GM19328 (cell line): ENCODE results near the gene ALLC.
"Not testable (repeated sequence)": the region's sequence is repeated elsewhere in the genome, so short reads cannot be mapped to it uniquely, and the experiment has no call there.

Experiments
- ATAC-seq: cut with Tn5 transposase; IDR thresholded peaks from one replicate; pipeline ENCODE4 v1.9.1; 2021; ENCODE audit warnings: mild to moderate bottlenecking, moderate library complexity; ENCODE audit not compliant: unreplicated experiment

ALLC gene

GRCh38 chr2:3626118-3626811, 31.7 kb upstream of the ALLC start:
- no peak for ATAC-seq

DNA sequence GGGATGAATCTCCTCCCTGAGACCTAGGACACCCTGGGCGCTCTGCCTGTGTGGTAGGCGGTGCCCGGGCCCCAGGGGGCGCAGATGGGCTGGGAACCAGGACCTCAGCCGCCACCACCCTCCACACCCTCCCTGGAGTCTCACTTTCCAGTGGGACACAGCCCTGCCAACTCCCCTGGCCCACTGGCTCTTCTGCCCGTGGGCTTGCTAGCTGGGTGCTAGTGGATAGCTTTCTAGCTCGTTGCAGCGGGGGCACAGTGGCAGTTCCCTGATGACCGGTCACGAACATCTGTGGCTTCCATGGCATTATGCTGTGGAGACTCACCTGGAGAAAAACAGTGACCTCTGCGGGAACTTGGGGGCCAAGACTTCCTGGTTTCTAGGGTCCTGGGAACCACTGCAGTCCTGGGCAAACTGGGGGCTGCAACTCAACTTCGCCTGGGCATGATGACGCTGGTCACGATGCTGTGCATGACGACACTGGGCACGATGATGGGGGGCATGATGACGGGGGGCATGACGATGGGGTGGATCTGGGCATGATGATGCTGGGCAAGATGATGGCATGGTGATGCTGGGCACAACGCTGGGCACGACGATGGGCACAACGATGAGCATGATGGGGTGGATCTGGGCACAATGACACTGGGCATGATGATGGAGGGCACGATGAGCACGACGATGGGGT, 31.0 kb upstream of the ALLC start:
- no peak for ATAC-seq

DNA sequence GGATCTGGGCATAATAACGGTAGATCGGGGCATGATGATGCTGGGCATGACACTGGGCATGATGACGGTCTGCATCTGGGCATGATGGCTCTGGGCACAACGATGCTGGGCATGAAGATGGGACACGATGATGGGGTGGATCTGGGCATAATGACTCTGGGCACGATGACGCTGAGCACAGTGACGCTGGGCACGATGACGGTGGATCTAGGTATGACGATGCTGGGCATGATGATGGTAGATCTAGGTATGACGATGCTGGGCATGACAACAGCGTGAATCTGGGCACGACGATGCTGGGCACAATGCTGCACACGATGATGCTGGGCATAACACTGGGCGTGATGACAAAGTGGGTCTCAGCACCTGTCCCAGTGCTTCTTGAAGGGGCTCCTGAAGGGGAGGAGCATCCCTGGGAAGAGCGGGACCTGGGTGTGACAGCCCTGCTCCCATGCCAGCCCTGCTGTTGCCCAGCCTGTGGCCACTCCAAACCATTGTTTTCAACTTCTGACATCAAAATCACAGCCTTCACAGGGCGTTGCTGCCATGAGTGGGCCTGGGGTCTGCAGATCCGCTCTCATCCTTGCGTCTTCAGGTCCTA, 30.4 kb upstream of the ALLC start:
- ATAC-seq: no peak

DNA sequence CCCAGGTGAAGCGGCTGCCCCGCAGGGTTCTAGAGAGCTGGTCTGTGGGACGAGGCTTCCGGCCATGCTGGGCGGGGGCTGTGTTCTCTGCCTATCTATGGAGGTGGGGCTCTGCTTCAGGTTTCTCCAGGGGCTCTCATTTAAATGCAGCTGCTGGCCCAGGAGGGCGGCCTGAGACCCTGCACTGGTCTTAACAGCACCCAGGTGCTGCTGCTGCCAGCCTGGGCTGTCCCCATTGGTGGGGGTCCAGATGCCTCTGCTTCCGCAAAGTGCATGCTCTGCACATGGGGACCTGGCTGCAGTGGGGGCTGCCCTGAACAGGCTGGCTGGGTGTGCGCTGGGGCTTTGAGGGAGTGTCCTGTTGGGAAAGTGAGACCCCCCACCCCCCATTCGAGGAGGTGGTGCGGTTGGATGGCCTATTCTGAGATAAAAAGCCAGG, 29.7 kb upstream of the ALLC start:
- no peak for ATAC-seq

- ATAC-seq: no peak
Observed at GRCh38 chr2:3628800-3629199, 29.2 kb upstream of the ALLC start.

- ATAC-seq: no peak
Observed at GRCh38 chr2:3630631-3631030, 27.4 kb upstream of the ALLC start.

DNA sequence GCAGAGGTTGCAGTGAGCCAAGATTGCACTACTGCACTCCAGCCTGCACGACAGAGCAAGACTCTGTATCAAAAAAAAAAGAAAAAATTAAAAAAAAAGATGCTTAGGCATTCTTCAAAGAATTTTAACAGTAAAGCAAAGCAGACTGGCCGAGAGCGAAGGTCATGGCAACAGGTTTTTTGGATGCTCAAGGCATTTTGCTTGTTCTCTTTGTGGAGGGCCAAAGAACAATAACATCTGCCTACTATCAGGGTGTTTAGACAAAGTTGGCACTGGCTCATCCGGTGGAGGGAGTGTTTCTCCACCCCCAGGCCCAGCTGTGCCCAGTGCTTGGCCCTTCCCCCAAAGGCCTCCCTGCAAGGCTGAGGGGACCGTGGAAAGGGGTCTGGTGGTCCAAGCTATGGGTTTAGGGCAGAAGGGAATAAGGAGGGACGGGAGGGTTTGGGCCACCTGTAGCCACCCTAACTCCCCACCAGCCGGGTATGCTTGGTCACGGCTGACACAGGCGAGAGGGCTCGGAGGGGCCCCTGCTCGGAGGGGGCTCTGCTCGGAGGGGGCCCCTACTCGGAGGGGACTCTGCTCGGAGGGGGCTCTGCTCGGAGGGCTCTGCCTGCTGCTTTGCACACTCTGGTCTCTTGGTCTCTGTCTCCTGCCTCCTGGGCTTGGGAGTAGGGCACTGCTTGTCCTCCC, 26.7 kb upstream of the ALLC start:
- ATAC-seq: no peak

DNA sequence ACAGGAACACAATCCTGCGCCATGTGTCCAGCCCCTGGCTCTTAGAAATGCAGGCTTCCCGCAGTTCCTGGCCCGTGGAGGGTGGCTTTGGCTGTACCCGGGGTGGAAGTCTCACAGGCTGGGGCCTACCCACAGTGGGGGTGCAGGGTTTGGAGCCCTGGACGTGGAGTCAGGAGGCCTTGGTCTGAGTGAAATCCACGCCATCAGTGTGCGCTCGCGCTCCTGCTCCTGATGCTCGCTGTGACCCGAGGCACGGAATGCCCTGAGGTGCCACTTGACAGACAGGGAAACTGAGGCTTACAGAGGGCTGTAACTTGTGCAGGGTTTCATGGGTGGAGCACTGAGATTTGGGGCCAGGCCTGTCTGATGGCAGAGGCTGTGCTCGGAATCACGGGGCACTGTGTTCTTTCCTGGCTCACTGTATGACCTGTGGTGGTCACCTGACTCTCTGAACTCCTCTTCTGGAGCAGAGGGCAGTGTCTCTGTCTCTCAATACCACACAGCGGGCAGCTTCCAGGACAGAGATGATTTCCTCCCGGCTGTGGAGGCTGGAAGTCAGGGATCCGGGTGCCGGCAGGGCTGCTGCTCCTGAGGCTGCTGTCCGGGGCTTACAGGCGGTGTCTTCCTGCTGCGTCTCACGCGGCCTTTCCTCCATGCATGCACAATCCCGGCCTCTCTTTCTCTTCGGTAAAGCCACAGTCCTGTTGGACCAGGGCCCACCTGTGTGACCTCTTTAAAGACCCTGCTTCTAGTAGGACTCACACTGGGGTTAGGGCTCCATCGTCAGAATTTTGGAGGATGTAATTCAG, 25.9 kb upstream of the ALLC start:
- no peak for ATAC-seq

- no peak for ATAC-seq
Observed at GRCh38 chr2:3633089-3633981, 24.7 kb upstream of the ALLC start.

DNA sequence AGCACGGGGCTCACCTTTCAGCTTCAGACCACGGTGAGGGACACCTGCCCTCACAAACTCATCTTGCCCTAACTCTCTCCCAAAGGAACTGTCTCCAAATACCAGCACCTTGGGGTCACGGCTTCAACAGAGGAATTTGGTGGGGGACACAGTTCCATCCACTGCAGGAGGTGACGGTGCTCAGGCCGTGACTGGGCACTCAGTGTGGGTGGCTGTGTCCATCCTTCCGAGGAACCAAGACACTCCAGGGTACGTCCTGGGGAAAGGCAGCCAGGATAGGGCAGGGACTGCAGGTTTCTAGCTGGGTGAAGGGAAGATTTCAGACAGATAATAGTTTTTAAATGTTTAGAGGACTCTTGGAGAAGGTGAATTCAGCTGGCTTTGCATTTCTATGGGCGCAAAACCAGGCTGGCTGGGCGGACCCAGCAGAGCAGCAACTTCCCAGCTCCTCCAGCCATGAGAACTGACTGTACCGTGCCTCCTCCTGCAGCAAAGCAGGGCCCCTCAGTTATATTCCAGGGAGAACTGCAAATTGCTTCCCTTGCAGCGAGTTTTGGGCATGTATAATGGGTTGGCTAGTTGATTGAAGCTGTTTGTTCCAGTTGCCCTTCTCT, 23.9 kb upstream of the ALLC start:
- no peak for ATAC-seq

- no peak for ATAC-seq
Observed at GRCh38 chr2:3634596-3635121, 23.3 kb upstream of the ALLC start.

DNA sequence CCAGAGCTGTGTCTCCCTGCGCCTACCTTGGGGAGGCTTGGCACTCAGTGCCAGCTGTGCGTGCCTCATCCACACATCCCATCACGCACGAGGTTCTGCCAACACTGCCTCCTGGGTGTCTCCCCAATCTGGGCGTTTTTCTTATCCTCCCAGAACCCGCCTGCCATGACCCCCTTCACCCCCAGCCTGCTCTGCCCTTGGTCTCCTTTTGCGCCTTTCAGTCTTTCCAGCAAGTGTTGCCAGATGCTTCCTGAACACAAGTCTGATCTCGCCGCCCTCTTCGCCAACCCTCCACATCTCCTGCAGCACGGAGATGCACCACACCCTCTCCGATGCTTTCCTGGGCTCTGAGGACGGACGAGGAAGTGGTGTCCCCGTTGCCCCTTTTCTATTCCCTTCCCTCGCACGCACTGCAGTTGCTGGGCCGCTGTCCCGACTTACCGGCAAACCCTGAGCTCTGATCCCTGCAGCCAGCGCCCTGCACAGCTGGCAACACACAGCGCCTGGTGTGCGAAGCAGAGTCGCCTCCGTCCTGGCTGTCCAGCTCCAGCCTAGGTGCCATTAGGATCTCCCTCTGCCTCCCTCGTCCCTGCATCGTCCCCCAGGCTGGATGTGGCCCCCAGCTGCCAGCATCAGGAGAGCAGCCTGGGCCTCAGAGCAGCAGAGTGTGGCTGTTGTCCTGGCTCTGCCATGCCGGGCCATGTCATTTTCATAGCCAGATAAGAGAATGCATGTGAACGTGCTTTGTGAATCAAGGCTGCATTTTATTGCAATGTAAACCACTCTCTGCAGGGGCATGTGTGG, 22.6 kb upstream of the ALLC start:
- no peak for ATAC-seq

DNA sequence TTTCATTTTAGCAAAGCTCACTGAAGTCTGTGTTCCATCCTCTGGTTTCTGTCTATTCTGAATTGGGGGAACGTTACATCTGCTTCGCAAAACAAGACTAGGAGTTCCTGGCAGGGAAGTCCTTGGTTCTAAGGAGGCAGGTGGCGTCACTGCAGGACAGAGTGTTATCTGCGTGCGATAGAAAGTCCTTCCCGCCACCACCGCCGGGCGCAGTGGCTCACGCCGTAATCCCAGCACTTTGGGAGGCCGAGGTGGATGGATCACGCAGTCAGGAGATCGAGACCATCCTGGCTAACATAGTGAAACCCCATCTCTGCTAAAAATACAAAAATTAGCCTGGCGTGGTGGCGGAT, 22.0 kb upstream of the ALLC start:
- not testable (repeated sequence) for ATAC-seq

DNA sequence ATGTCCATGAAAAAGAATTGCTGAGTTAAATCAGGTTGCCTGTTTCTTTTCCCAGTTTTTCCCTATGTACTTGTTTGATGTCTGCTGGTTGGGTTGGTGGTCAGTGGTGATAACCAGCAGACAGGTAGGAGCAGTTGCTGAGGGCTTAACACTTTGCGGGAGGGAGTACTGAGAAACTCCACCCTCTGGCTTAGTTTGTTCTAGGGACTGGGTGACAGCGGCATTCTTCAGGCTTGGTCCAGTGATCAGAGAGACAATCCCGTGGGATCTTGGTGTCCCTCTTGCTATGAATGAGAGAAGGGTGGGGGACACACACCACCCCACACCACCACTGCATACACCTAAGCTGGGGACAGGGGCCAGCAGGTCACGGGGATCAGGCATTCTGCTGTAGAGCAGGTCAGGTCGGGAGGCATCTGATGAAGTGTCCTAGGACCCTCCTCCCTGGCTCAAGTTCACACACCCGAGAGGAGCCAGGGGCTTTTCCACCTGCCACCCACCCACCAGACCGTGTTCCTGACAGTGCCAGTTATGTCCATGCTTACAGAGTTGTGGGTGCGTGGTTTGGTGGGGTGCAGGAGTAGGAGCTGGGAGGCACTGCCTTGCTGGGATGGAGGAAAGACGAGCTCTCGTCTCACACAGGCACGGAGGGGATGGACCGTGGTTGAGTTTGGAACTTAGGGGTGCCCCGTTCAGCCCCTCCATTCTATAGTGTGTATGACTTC, 21.3 kb upstream of the ALLC start:
- no peak for ATAC-seq

GRCh38 chr2:3637311-3637675, 20.7 kb upstream of the ALLC start:
- no peak for ATAC-seq

GRCh38 chr2:3637692-3638455, 20.1 kb upstream of the ALLC start:
- ATAC-seq: no peak

- ATAC-seq: no peak
Observed at GRCh38 chr2:3638456-3638810, 19.6 kb upstream of the ALLC start.
